NCI-H446 (cell line): ENCODE data around the gene PPP1R13B.
"Not testable (repeated sequence)": the region's sequence is repeated elsewhere in the genome, so short reads cannot be mapped to it uniquely, and the experiment has no call there.

Experiments
- DNase-seq, 2 experiments: peaks; one replicate each; lab custom pipeline; 2025; lab: John Stamatoyannopoulos, UW

PPP1R13B gene

GRCh38 chr14:103847451-103848174 lies at the start of gene PPP1R13B:
Gene PPP1R13B (minus strand): TSS chr14:103847575. CDS start chr14:103847307, 268 bp downstream.
- DNase-seq = peak; percentile 84 to 96

- no peak for DNase-seq
Measured at GRCh38 chr14:103896578-103896977, 49.2 kb upstream of the PPP1R13B start.

GRCh38 chr14:103894723-103895059 lies 47.3 kb upstream of the PPP1R13B start:
- no peak for DNase-seq

GRCh38 chr14:103894034-103894722 lies 46.8 kb upstream of the PPP1R13B start:
- DNase-seq = no peak

GRCh38 chr14:103892247-103892646 lies 44.9 kb upstream of the PPP1R13B start:
- DNase-seq = no peak

- DNase-seq = no peak
Measured at GRCh38 chr14:103891667-103892215, 44.4 kb upstream of the PPP1R13B start.

- DNase-seq = no peak
Measured at GRCh38 chr14:103890821-103891666, 43.7 kb upstream of the PPP1R13B start.

GRCh38 chr14:103890052-103890371 lies 42.6 kb upstream of the PPP1R13B start:
- DNase-seq = no peak

GRCh38 chr14:103889313-103890051 lies 42.1 kb upstream of the PPP1R13B start:
- no peak for DNase-seq

GRCh38 chr14:103889002-103889312 lies 41.6 kb upstream of the PPP1R13B start:
- DNase-seq = not testable (repeated sequence)

- no peak for DNase-seq
Measured at GRCh38 chr14:103887557-103888115, 40.3 kb upstream of the PPP1R13B start.

GRCh38 chr14:103887170-103887501 lies 39.8 kb upstream of the PPP1R13B start:
- DNase-seq = no peak

- DNase-seq = no peak
Measured at GRCh38 chr14:103886304-103887169, 39.2 kb upstream of the PPP1R13B start.

GRCh38 chr14:103885509-103885932 lies 38.1 kb upstream of the PPP1R13B start:
- no peak for DNase-seq

GRCh38 chr14:103884854-103885253 lies 37.5 kb upstream of the PPP1R13B start:
- no peak for DNase-seq

- no peak for DNase-seq
Measured at GRCh38 chr14:103883263-103883523, 35.8 kb upstream of the PPP1R13B start.

GRCh38 chr14:103882503-103883262 lies 35.3 kb upstream of the PPP1R13B start:
- DNase-seq = no peak

- no peak for DNase-seq
Measured at GRCh38 chr14:103881268-103882201, 34.2 kb upstream of the PPP1R13B start.
